Measurements from ENCODE around the gene LAMA2. TPM values are rescaled to one million over a fixed set of nuclear protein-coding genes. Genes with fewer than 3 reads are reported as not detected.

LAMA2 gene
- total RNA-seq, 1 donor from 2014 or later, result 1.8 TPM

DNA sequence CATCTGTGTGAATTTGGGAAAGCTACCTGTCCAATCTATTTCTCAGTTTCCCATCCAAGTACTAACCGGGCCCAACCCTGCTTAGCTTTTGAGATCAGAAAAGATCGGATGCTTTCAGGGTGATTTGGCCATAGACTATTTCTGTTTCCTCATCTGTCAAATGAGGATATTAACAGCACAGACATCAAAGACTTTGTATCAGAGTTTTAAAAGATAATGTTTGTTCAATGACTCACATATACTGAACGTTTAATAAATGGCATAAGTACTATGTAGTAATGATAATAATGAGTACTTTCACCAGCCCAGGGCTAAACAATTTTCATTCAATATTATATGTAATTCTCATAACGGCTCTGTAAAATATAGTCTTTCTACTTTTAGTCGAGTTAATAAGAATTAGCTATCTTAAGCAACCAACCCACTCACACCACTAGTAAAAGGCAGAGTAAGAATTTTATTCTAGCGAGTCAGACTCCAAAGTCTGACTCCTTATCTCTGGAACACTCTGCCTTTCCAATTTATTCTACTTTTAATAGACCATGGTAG is 610.5 kb downstream of the LAMA2 start:
- Histone ChIP-seq H3K27me3 (ENCODE audit: insufficient read depth, low read length) (no peaks in the 10 kb centered on the region), H3K4me2 (ENCODE audit: low read length) (peak overlapping the region; percentile 19), H3K27ac (ENCODE audit: low read depth, low read length) (peak overlapping the region; percentile 65), H3K9ac (ENCODE audit: low read length) (no peak overlapping the region), H3K9me3 (ENCODE audit: insufficient read depth, low read depth, low read length) (no peaks in the 10 kb centered on the region), H4K20me1 (ENCODE audit: insufficient read depth, low read length) (no peaks in the 10 kb centered on the region), H3K4me3 (ENCODE audit: insufficient read depth, low read depth, low read length) (no peak overlapping the region), H3K4me1 (ENCODE audit: insufficient read depth, low read length) (peaks cover 48% of the 10 kb centered on the region), H2AFZ (ENCODE audit: low read depth, low read length) (no peak overlapping the region), H3K36me3 (ENCODE audit: insufficient read depth, low read length) (no peaks in the 10 kb centered on the region), H3K79me2 (ENCODE audit: insufficient read depth, low read length) (no peaks in the 10 kb centered on the region)
- peak overlapping the region; percentile 8 for H3K27ac Mint-ChIP-seq (ENCODE audit: unreplicated experiment)
- TF ChIP-seq CTCF (IDR thresholded peaks at IDR 0.05; ENCODE audit: insufficient read depth, low read depth, low read length), result no peak
- no peak for TF ChIP-seq EZH2 (IDR thresholded peaks at IDR 0.05; ENCODE audit: insufficient read depth, low read length)
- peak overlapping the region; percentile 54 for H3K4me3 Mint-ChIP-seq (ENCODE audit: unreplicated experiment)
- FAIRE-seq (peak; percentile 65), DNase-seq (ENCODE audit: low read depth) (peak; percentile 69)
- H3K4me1 Mint-ChIP-seq (ENCODE audit: low read depth, unreplicated experiment), result peaks cover 58% of the 10 kb centered on the region
- peaks cover 3% of the 10 kb centered on the region for H3K36me3 Mint-ChIP-seq (ENCODE audit: low read depth, unreplicated experiment)
- no peaks in the 10 kb centered on the region for H3K9me3 Mint-ChIP-seq (ENCODE audit: unreplicated experiment)
- H3K27me3 Mint-ChIP-seq (ENCODE audit: low read depth, unreplicated experiment), result no peaks in the 10 kb centered on the region

- DNase-seq (ENCODE audit: low read depth), result peak; percentile 30
- Mint-ChIP-seq H3K4me3 (ENCODE audit: unreplicated experiment) (no peak overlapping the region), H3K27me3 (ENCODE audit: low read depth, unreplicated experiment) (no peaks in the 10 kb centered on the region), H3K36me3 (ENCODE audit: low read depth, unreplicated experiment) (peaks cover 3% of the 10 kb centered on the region), H3K4me1 (ENCODE audit: low read depth, unreplicated experiment) (peaks cover 59% of the 10 kb centered on the region), H3K27ac (ENCODE audit: unreplicated experiment) (peak overlapping the region; percentile 76), H3K9me3 (ENCODE audit: unreplicated experiment) (no peaks in the 10 kb centered on the region)
- H3K4me1 ChIP-seq (ENCODE audit: insufficient read depth, low read length), result peaks cover 51% of the 10 kb centered on the region
- no peak overlapping the region for H2AFZ ChIP-seq (ENCODE audit: low read depth, low read length)
- H3K79me2 ChIP-seq (ENCODE audit: insufficient read depth, low read length), result no peaks in the 10 kb centered on the region
- peak overlapping the region; percentile 65 for H3K27ac ChIP-seq (ENCODE audit: low read depth, low read length)
- H3K4me2 ChIP-seq (ENCODE audit: low read length), result peak overlapping the region; percentile 19
- H3K4me3 ChIP-seq (ENCODE audit: insufficient read depth, low read depth, low read length), result no peak overlapping the region
- no peak for TF ChIP-seq CTCF (IDR thresholded peaks at IDR 0.05; ENCODE audit: insufficient read depth, low read depth, low read length)
- TF ChIP-seq EZH2 (IDR thresholded peaks at IDR 0.05; ENCODE audit: insufficient read depth, low read length), result no peak
- no peaks in the 10 kb centered on the region for H3K36me3 ChIP-seq (ENCODE audit: insufficient read depth, low read length)
- no peaks in the 10 kb centered on the region for H3K27me3 ChIP-seq (ENCODE audit: insufficient read depth, low read length)
- FAIRE-seq, result peak; percentile 29
- H3K9ac ChIP-seq (ENCODE audit: low read length), result no peak overlapping the region
- H4K20me1 ChIP-seq (ENCODE audit: insufficient read depth, low read length), result no peaks in the 10 kb centered on the region
- no peaks in the 10 kb centered on the region for H3K9me3 ChIP-seq (ENCODE audit: insufficient read depth, low read depth, low read length)
These were observed 611.2 kb downstream of the LAMA2 start for GRCh38 chr6:129494099-129494498.

- H3K79me2 ChIP-seq (ENCODE audit: insufficient read depth, low read length), result no peaks in the 10 kb centered on the region
- DNase-seq (ENCODE audit: low read depth), result no peak
- no peak overlapping the region for H3K27ac ChIP-seq (ENCODE audit: low read depth, low read length)
- no peak overlapping the region for H2AFZ ChIP-seq (ENCODE audit: low read depth, low read length)
- H3K9me3 ChIP-seq (ENCODE audit: insufficient read depth, low read depth, low read length), result no peaks in the 10 kb centered on the region
- no peaks in the 10 kb centered on the region for H3K9me3 Mint-ChIP-seq (ENCODE audit: unreplicated experiment)
- no peak overlapping the region for H3K9ac ChIP-seq (ENCODE audit: low read length)
- H3K27ac Mint-ChIP-seq (ENCODE audit: unreplicated experiment), result peak overlapping the region; percentile 76
- peaks cover 51% of the 10 kb centered on the region for H3K4me1 ChIP-seq (ENCODE audit: insufficient read depth, low read length)
- no peaks in the 10 kb centered on the region for H3K36me3 ChIP-seq (ENCODE audit: insufficient read depth, low read length)
- no peaks in the 10 kb centered on the region for H3K27me3 Mint-ChIP-seq (ENCODE audit: low read depth, unreplicated experiment)
- TF ChIP-seq EZH2 (IDR thresholded peaks at IDR 0.05; ENCODE audit: insufficient read depth, low read length) (no peak), CTCF (IDR thresholded peaks at IDR 0.05; ENCODE audit: insufficient read depth, low read depth, low read length) (no peak)
- peaks cover 3% of the 10 kb centered on the region for H3K36me3 Mint-ChIP-seq (ENCODE audit: low read depth, unreplicated experiment)
- FAIRE-seq, result no peak
- no peak overlapping the region for H3K4me2 ChIP-seq (ENCODE audit: low read length)
- peaks cover 59% of the 10 kb centered on the region for H3K4me1 Mint-ChIP-seq (ENCODE audit: low read depth, unreplicated experiment)
- H3K4me3 Mint-ChIP-seq (ENCODE audit: unreplicated experiment), result no peak overlapping the region
- no peaks in the 10 kb centered on the region for H4K20me1 ChIP-seq (ENCODE audit: insufficient read depth, low read length)
- no peaks in the 10 kb centered on the region for H3K27me3 ChIP-seq (ENCODE audit: insufficient read depth, low read length)
- no peak overlapping the region for H3K4me3 ChIP-seq (ENCODE audit: insufficient read depth, low read depth, low read length)
These were observed 611.6 kb downstream of the LAMA2 start for GRCh38 chr6:129494586-129494985.
